GM19023 (cell line): ENCODE data around the gene BSN.
"Not testable (repeated sequence)": the region's sequence is repeated elsewhere in the genome, so short reads cannot be mapped to it uniquely, and the experiment has no call there.

Source experiments
- ATAC-seq: cut with Tn5 transposase; IDR thresholded peaks from one replicate; pipeline ENCODE4 v1.9.1; 2021; ENCODE audit warnings: mild to moderate bottlenecking, moderate library complexity; ENCODE audit not compliant: unreplicated experiment

BSN gene

DNA sequence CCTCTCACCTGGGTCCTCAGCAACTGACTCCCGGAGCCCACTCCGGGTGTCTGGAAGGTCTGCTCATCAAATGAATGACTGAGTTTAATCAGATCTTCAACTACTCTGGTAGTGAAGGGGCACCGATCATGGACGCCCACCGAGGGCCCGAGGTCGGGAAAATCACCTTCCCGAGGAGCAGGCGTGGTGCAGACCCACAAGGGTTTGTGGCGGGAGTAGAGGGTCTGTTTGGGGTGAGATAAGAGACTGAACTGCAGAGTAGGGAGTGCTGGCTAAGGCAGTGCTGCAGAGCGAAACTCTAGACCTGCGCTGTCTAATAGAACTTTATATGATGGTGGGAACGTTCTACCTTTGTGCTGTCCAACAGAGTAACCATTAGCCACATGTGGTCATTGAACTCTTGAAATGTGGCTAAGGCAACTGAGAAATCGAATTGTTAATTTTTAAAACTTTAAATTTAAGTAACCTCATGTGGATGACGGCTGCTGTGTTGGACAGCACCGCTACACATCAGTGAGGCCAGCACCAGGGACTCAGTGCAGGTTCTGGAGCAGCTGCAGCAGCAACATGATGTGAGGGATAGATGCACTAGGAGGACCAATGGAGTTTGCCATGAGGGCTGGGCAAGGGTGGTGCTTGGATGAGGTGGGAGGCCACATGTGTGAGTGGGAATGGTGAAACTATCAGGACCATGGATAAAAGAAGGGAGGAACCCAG lies 135.8 kb downstream of the BSN start:
- ATAC-seq = not testable (repeated sequence)

- not testable (repeated sequence) for ATAC-seq
Measured at GRCh38 chr3:49690856-49691255, 136.6 kb downstream of the BSN start.

- not testable (repeated sequence) for ATAC-seq
Measured at GRCh38 chr3:49691481-49691880, 137.2 kb downstream of the BSN start.

GRCh38 chr3:49694409-49695070 lies 140.3 kb downstream of the BSN start:
- not testable (repeated sequence) for ATAC-seq

DNA sequence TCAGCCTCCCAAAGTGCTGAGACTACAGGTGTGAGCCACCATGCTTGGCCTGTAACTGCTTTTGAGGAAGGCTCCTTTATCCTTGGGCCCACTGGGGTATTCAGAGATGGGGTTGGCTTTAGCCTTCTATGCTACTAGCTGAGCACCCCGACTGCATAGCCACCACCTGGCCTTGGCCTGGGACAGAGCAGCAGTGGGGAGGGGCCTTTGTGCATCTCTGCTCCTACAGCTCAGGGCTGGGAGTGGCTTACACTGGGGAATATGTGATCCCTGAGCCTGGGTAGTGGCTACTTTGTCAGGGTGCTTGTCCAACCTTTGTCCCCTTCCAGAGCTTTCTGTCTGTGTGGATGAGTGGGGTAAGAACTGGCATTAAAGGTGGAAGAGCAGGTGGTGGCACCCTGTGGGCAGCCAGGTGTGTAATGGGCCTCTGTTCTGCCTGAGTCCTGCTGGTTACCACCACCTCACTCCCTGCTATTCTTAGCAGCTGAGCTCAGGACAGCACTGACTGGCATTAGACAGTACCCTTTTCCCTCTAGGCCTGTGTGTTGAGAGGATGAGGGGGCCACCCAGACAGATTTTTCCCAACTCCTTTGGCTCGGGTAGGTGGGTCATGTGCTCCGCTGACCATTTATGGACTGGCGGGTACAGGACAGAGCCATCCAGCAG lies 141.2 kb downstream of the BSN start:
- not testable (repeated sequence) for ATAC-seq

- no peak for ATAC-seq
Measured at GRCh38 chr3:49699281-49699979, 145.2 kb downstream of the BSN start.

GRCh38 chr3:49700014-49700413 lies 145.7 kb downstream of the BSN start:
- ATAC-seq = no peak

DNA sequence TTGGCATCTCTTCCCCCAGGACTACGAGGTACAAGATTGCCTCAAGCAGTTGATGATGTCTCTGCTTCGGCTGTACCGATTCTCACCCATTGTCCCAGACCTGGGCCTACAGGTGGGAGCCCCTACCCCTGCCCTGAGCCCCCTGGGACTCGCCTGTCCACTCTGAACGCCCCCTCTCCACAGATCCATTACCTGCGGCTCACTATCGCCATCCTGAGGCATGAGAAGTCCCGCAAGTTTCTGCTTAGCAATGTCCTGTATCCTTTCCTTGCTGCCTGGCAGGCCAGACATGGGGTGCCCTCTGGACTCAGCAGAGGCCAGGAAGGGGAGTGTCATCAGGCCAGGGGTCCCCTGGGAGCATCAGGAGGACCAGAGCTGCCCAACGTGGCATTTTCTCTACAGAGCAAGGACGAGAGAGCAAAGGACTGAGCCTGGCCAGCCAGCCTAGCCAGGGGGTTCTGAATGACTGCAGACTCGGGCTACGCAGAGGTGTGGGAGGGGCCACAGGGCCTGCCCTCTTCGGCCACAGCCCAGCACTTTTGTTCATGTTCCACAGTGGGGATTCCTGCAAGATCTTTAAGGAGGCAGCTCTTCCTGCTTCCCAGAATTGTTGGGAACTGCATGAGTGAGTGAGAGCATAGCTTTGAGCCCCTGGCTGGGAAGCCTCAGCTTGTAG lies 146.3 kb downstream of the BSN start:
- ATAC-seq = no peak

DNA sequence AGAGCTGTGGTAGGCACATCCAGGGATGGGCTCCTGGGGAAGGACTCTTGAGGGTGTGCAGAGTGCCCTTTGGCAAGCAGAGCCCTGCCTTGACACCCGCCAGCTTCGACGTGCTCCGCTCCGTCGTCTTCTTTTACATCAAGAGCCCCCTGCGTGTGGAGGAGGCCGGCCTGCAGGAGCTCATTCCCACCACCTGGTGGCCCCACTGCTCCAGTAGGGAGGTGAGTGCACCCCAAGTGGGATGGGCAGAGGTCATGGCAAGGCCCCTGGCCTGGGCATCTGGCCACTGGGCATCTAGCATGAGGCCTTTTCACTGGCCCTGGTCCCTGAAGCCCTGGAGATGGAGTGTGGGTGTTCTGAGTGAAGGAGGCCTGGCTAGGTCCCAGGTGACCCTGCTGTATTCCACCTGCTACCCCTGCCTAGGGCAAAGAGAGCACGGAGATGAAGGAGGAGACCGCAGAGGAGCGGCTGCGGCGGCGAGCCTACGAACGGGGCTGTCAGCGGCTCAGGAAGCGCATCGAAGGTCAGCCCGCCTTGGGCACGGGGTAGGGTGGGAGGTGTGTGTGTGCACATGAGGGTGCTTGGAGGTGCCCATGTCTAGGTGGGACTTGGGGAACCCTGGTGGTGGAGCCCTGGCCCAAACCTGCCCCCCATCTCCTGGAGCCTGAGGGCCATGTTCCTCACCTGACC lies 147.3 kb downstream of the BSN start:
- ATAC-seq = no peak

GRCh38 chr3:49702672-49703071 lies 148.4 kb downstream of the BSN start:
- no peak for ATAC-seq

GRCh38 chr3:49703443-49703927 lies 149.2 kb downstream of the BSN start:
- no peak for ATAC-seq

DNA sequence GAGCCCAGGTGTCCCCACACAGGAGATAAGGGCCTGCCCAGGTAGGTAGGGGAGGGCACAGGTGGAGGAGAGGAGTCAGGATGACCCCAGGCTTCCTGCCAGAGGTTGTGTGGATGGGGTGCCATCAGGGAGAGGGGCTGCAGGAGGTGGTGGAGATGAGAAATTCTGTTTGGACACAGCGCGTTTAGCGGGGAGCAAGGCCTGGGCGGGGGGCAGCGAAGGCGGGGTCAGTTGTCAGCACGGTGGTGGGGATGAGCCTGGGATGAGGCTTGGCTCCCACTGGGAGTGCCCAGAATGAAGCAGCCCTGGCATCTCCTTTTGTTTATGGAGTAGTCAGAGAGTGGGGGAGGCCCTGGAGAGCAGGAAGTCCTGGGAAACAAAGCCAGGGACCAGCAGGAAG lies 149.7 kb downstream of the BSN start:
- no peak for ATAC-seq

GRCh38 chr3:49704629-49705028 lies 150.4 kb downstream of the BSN start:
- no peak for ATAC-seq

GRCh38 chr3:49705390-49705960 lies 151.2 kb downstream of the BSN start:
- no peak for ATAC-seq

- ATAC-seq = no peak
Measured at GRCh38 chr3:49706456-49707112, 152.3 kb downstream of the BSN start.

DNA sequence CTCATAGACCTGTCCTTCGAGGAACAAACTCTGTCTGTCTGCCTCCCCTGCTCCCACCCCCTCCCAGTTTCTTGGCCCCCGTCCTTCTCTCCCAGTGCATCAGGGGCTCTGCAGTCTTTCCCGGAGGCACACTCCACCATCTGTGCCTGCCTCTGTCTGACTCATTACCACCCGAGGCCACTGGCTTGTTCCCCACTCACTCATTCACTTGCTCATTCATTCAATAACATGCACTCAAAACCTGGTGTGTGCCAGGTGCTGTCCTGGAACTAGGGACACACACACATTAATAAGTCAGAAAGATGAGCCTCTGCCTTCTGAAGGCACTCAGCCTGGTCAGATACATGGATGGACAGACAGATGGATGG lies 152.8 kb downstream of the BSN start:
- ATAC-seq = no peak

DNA sequence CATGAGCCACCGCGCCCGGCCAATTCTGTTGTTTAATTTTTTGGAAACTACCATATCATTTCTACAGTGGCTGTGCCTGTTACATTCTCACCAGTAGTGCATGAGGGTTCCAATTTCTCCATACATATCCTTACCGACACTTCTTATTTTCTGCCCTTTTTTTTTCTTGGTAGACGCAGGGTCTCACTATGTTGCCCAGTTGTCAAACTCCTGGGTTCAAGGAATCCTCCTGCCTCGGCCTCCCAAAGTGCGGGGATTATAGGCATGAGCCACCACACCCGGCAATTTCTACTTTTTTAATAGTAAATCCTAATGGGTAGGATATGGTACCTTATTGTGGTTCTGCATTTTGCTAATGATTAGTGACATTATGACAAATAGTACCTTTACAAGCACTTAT lies 155.6 kb downstream of the BSN start:
- ATAC-seq = no peak

- no peak for ATAC-seq
Measured at GRCh38 chr3:49711489-49711888, 157.2 kb downstream of the BSN start.

GRCh38 chr3:49712166-49712565 lies 157.9 kb downstream of the BSN start:
- no peak for ATAC-seq
